MM.1S (cell line): ENCODE results near the gene NR1H3.

Experiments
- EZH2 ChIP-seq: fragments of 300-600 bp; sonication (generic); optimal IDR thresholded peaks from 2 replicates; pipeline ENCODE3; 2017; ENCODE audit warnings: low read depth, mild to moderate bottlenecking, antibody characterized with exemption, low read length, mixed read lengths
- EZH2phosphoT487 ChIP-seq: fragments of 300-600 bp; sonication (generic); IDR thresholded peaks from 2 replicates; pipeline ENCODE4 v1.6.1; 2018; ENCODE audit warnings: antibody characterized with exemption, low read length
- TF ChIP-seq, protein P1 (sequence below): fragments of 300-600 bp; sonication (generic); IDR thresholded peaks from 2 replicates; pipeline ENCODE4 v1.5.1; 2016; ENCODE audit warnings: antibody characterized with exemption, low read length, mixed read lengths

DNA sequence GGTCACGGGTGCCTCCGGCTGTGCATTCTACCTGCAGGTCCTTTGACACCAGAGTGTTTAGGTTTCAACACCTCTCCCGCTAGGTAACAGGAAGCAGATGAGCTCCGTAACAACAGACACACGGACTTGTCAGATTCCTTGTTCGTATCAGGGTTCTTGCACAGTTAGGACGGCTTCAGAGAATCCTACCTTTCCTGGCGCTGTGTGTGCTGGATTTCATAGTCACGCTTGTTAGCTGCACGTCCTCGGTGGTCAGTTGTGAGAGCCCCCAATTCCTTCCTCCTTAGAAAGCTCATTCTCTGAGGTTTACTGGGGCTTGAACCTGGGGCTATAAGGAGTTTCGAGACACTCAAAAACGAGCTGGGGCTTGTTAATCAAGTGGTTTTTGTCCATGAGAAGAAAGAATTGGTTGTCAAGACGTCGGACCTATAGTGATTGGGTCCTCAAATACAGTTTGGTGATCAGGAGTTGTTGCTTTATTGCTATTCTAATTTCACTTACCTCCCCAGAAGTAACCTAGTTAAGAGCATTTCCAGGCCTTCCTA, 42.4 kb upstream of the NR1H3 start:
- TF ChIP-seq, protein P1, sequence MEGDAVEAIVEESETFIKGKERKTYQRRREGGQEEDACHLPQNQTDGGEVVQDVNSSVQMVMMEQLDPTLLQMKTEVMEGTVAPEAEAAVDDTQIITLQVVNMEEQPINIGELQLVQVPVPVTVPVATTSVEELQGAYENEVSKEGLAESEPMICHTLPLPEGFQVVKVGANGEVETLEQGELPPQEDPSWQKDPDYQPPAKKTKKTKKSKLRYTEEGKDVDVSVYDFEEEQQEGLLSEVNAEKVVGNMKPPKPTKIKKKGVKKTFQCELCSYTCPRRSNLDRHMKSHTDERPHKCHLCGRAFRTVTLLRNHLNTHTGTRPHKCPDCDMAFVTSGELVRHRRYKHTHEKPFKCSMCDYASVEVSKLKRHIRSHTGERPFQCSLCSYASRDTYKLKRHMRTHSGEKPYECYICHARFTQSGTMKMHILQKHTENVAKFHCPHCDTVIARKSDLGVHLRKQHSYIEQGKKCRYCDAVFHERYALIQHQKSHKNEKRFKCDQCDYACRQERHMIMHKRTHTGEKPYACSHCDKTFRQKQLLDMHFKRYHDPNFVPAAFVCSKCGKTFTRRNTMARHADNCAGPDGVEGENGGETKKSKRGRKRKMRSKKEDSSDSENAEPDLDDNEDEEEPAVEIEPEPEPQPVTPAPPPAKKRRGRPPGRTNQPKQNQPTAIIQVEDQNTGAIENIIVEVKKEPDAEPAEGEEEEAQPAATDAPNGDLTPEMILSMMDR = no peak
- TF ChIP-seq EZH2 (no peak), EZH2phosphoT487 (no peak)
